Coronary artery (tissue), 2 donors: ENCODE measurements around the gene BRMS1L.

ENCODE experiments used
- DNase-seq: peaks from one replicate; pipeline ENCODE4 v3.0.0-alpha.2; 2017; ENCODE audit warnings: low spot score
- H3K27ac ChIP-seq, 2 donors: fragments of 200-600 bp; sonication (generic); one replicate each; pipeline ENCODE4 v1.5.1; 2016 to 2019
- H3K4me3 ChIP-seq: fragments of 200-600 bp; sonication (generic); 2 replicates; pipeline ENCODE4 v1.5.1; 2016; ENCODE audit warnings: mild to moderate bottlenecking, moderate library complexity
- TF ChIP-seq, protein P1 (sequence below): fragments of 200-600 bp; sonication (generic); IDR thresholded peaks from one replicate; pipeline ENCODE4 v1.5.1; 2019; ENCODE audit warnings: antibody characterized with exemption

The BRMS1L gene

DNA sequence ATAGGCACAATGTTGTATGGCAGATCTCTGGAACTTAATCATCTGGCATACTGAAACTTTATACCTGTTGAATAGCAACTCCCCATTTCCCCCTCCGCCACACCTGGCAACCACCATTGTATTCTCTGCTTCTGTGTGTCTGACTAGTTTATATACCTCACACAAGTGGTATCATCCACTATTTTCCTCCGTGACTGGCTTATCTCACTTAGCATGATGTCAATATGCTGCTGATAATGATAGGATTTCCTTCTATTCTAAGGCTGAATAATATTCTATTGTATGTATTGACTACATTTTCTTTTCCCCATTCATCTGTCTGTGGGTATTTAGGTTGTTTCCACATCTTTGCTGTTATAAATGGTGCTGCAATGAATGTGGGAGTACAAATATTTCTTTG lies 21.5 kb downstream of the BRMS1L start:
- TF ChIP-seq, protein P1, sequence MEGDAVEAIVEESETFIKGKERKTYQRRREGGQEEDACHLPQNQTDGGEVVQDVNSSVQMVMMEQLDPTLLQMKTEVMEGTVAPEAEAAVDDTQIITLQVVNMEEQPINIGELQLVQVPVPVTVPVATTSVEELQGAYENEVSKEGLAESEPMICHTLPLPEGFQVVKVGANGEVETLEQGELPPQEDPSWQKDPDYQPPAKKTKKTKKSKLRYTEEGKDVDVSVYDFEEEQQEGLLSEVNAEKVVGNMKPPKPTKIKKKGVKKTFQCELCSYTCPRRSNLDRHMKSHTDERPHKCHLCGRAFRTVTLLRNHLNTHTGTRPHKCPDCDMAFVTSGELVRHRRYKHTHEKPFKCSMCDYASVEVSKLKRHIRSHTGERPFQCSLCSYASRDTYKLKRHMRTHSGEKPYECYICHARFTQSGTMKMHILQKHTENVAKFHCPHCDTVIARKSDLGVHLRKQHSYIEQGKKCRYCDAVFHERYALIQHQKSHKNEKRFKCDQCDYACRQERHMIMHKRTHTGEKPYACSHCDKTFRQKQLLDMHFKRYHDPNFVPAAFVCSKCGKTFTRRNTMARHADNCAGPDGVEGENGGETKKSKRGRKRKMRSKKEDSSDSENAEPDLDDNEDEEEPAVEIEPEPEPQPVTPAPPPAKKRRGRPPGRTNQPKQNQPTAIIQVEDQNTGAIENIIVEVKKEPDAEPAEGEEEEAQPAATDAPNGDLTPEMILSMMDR: no peak
- Histone ChIP-seq H3K4me3 (no peak overlapping the region), H3K27ac (no peak overlapping the region)
- no peak for DNase-seq

DNA sequence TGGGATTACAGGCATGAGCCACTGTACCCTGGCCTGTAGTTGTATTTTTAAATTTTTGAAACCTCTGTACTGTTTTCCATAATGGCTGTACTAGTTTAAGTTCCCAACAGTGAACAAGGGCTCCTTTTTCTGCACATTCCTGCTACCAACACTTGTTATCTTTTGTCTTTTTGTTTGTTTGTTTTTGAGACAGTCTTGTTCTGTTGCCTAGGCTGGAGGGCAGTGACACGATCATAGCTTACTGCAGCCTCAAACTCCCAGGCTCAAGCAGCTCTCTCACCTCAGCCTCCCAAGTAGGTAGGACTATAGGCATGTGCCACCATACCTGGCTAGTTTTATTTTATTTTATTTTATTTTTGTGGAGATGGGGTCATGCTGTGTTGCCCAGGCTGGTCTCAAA lies 23.0 kb downstream of the BRMS1L start:
- Histone ChIP-seq H3K27ac (no peak overlapping the region), H3K4me3 (no peak overlapping the region)
- TF ChIP-seq, protein P1: no peak
- no peak for DNase-seq

DNA sequence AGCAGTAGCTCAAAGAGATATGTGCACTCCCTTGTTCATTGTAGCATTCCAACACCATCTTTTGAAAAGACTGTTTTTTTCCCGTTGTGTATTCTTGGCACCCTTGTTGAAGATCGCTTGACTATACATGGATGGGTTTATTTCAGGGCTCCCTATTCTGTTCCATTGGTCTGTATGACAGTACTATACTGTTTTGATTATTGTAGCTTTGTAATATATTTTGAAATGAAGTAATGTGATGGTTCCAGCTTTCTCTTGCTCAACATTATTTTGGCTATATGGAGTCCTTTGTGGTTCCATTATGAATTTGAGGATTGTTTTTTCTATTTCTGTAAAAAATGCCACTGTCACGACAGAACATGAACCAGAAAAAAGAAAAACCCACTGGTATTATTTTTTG lies 25.7 kb downstream of the BRMS1L start:
- Histone ChIP-seq H3K27ac (no peak overlapping the region), H3K4me3 (no peak overlapping the region)
- TF ChIP-seq, protein P1: no peak
- DNase-seq: no peak

DNA sequence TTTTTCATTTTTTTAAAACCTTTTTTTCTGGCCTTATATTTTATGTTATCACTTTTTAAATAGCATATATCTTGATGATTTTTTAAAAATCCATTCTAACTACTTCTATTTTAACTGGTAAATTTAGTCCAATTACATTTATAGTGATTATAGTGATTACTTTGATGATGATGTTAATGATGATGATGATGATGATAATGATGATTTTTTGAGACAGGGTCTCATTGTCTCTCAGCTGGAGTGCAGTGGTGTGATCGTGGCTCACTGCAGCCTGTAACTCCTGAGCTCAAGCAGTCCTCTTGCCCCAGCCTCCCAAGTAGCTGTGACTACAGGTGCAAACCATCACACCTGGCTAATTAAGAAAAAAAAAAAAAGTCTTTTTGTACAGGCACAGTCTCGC lies 27.1 kb downstream of the BRMS1L start:
- no peak overlapping the region for H3K27ac ChIP-seq
- TF ChIP-seq, protein P1: no peak
- no peak for DNase-seq
- no peak overlapping the region for H3K4me3 ChIP-seq

DNA sequence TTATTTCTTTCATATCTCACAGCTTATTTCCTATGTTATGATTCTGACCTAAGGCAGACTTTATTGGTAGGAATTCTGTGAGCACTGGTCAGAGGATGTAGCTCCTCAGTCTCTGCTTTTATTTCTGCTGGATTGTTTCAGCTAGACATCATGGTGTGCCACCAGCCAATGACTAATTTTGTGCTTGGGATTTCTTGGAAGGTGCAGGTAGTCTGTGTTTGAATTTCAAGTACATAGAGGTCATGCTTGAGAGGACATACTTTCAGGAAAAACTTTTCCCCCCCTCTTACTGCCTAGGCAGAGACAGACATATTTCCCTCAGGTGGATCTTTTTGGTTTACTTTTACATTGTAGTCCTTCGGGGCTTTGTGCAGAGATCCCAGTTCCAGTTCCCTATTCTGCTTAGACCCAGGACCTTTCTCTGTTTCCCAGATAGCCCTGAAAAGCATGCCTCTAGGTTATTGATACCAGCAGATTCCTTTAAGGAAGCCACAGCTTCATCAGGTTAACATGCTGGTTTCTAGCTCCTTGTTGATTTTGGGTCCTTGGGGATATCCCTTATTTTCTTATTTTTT lies 28.6 kb downstream of the BRMS1L start:
- H3K27ac ChIP-seq: no peak overlapping the region
- H3K4me3 ChIP-seq: no peak overlapping the region
- DNase-seq: no peak
- TF ChIP-seq, protein P1: no peak

DNA sequence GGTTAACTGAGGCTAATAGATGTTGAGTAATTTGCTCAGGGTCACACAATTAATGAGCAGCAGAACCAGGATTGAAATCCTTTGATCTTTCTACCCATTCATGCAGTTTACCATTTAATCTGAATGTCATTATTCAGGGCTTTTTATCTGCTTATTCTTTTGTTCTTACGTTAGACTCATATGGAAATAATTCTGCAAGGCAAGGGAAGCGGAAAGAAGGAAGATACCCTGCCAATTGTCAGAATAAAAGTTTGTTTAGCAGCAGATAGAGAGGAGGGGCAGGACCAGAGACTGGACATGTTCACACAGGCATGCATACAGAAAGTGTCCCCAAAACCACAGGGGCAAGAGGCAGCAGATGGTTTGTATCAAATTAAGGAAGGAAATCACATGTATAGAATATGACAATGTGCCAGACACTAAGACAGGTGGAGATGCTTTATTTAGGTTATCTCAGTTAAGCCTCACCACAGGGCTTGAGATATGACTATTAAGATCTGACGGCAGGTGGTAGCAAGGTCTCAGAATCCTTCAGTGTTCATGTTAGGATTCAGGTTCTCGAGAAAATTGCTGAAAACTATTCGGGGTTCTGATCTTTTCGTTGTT lies 29.8 kb downstream of the BRMS1L start:
- no peak overlapping the region for H3K4me3 ChIP-seq
- no peak for DNase-seq
- TF ChIP-seq, protein P1: no peak
- H3K27ac ChIP-seq: no peak overlapping the region

DNA sequence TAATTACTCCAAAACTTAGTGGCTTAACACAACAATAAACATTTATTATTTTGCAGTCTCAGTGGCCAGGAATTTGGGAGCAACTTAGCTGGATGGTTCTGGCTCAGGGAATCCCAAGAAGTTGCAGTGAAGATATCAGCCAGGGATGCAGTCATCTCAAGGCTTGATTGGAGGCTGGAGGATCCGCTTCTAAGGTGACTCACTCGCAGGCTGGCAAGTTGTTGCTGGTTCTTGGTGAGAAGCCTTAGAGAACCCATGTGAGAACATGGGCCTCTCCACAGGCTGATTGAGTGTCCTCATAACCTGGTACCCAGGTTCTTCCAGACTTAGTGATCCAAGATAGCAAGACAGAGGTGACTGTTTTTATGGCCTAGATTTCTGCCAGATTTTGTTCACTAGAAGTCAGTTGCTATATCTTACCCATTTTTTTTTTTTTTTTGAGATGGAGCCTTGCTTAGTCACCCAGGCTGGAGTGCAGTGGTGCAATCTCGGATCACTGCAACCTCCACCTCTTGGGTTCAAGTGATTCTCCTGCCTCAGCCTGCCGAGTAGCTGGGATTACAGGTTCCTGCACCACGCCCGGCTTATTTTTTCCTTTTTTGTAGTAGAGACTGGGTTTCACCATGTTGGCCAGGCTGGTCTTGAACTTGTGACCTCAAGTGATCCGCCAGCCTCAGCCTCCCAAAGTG lies 32.5 kb downstream of the BRMS1L start:
- TF ChIP-seq, protein P1: no peak
- DNase-seq: no peak
- Histone ChIP-seq H3K27ac (no peak overlapping the region), H3K4me3 (no peak overlapping the region)
